ENCODE data around the gene KIF2C. TPM values are rescaled to one million over a fixed set of nuclear protein-coding genes. Genes with fewer than 3 reads are reported as not detected.
"Not testable (repeated sequence)": the region's sequence is repeated elsewhere in the genome, so short reads cannot be mapped to it uniquely, and the experiment has no call there.

KIF2C gene
- polyA plus RNA-seq, 12 donors, result 6.9 to 20.1 (median 11.8) TPM; not detected in 1

- DNase-seq, result no peak
Observed at GRCh38 chr1:44717156-44717555, 22.5 kb upstream of the KIF2C start.

GRCh38 chr1:44717653-44718052 is 22.0 kb upstream of the KIF2C start:
- DNase-seq, result no peak

- no peak for DNase-seq
Observed at GRCh38 chr1:44718091-44718490, 21.5 kb upstream of the KIF2C start.

- no peak for DNase-seq
Observed at GRCh38 chr1:44719318-44719717, 20.3 kb upstream of the KIF2C start.

- no peak for DNase-seq
Observed at GRCh38 chr1:44720281-44720680, 19.4 kb upstream of the KIF2C start.

- DNase-seq, result peak; percentile 30
Observed at GRCh38 chr1:44721485-44722361, 17.9 kb upstream of the KIF2C start.

GRCh38 chr1:44723064-44723463 is 16.6 kb upstream of the KIF2C start:
- no peak for DNase-seq

GRCh38 chr1:44723496-44724295 is 15.9 kb upstream of the KIF2C start:
- DNase-seq, result no peak

GRCh38 chr1:44724296-44724954 is 15.2 kb upstream of the KIF2C start:
- no peak for DNase-seq

GRCh38 chr1:44724955-44725698 is 14.5 kb upstream of the KIF2C start:
- DNase-seq, result no peak

- peak; percentile 95 for DNase-seq
Observed at GRCh38 chr1:44730741-44731512, 8.7 kb upstream of the KIF2C start, which contains the start of gene RNU5D-1. RNU5D-1 (minus strand) TSS chr1:44731170.

GRCh38 chr1:44733365-44733764 is 6.3 kb upstream of the KIF2C start:
- DNase-seq, result no peak

- DNase-seq, result no peak
Observed at GRCh38 chr1:44733784-44734183, 5.9 kb upstream of the KIF2C start.

GRCh38 chr1:44735992-44736391 is 3.6 kb upstream of the KIF2C start:
- DNase-seq, result no peak

GRCh38 chr1:44738953-44739306 is 707 bp upstream of the KIF2C start:
- not testable (repeated sequence) for DNase-seq

- DNase-seq, result no peak
Observed at GRCh38 chr1:44740179-44740617, 561 bp downstream of the KIF2C start.

GRCh38 chr1:44743211-44743610 is 3.6 kb downstream of the KIF2C start:
- DNase-seq, result no peak

- DNase-seq, result no peak
Observed at GRCh38 chr1:44747878-44748277, 8.2 kb downstream of the KIF2C start.

GRCh38 chr1:44757420-44757819 is 17.8 kb downstream of the KIF2C start:
- no peak for DNase-seq

- DNase-seq, result no peak
Observed at GRCh38 chr1:44759077-44759476, 19.4 kb downstream of the KIF2C start.

GRCh38 chr1:44760876-44761275 is 21.2 kb downstream of the KIF2C start:
- no peak for DNase-seq
